ENCODE data around the gene ZNF343. TPM values are rescaled to one million over a fixed set of nuclear protein-coding genes. Genes with fewer than 3 reads are reported as not detected.

The ZNF343 gene
- total RNA-seq, 8 experiments from 2014 or later: 8.8 to 14.4 (median 10.9) TPM

Other genes with a start within 250 kb of the ZNF343 start
- gene TGM3, start 212.9 kb downstream of the ZNF343 start, total RNA-seq: 1 to 10 TPM in 1 of 8 experiments, under 1 TPM in 5, not detected in 2; 0.05 to 2.8 (median 0.30) TPM
- under 1 TPM in 2 of 8 experiments, not detected in 6; 0.24 to 0.27 TPM for gene TGM6, start 128.0 kb downstream of the ZNF343 start, total RNA-seq
- gene SNRPB, start 38.1 kb downstream of the ZNF343 start, total RNA-seq: 100 to 1,000 TPM in 5 of 8 experiments, 10 to 100 TPM in 3; 80.4 to 299 (median 151) TPM
- under 1 TPM; 0.05 to 0.62 (median 0.17) TPM for gene TMC2, start 27.7 kb upstream of the ZNF343 start, total RNA-seq
- gene NOP56, start 143.7 kb upstream of the ZNF343 start, total RNA-seq: 100 to 1,000 TPM; 131 to 482 (median 213) TPM
- gene IDH3B, start 155.3 kb upstream of the ZNF343 start, total RNA-seq: 100 to 1,000 TPM in 3 of 8 experiments, 10 to 100 TPM in 5; 53.1 to 119 (median 74.9) TPM
- gene EBF4, start 183.9 kb upstream of the ZNF343 start, total RNA-seq: 10 to 100 TPM in 2 of 8 experiments, 1 to 10 TPM in 6; 1.4 to 14.3 (median 8.2) TPM

Data from motor neuron (in vitro differentiated cells).